HG02798 (cell line): Measurements from ENCODE around the gene LY6G6C.

ENCODE experiments used
- ATAC-seq: cut with Tn5 transposase; IDR thresholded peaks from one replicate; pipeline ENCODE4 v1.9.1; 2021; ENCODE audit warnings: mild to moderate bottlenecking; ENCODE audit not compliant: unreplicated experiment, poor library complexity

The LY6G6C gene

GRCh38 chr6:31727717-31728671 is 6.4 kb upstream of the LY6G6C start:
- ATAC-seq, result no peak

DNA sequence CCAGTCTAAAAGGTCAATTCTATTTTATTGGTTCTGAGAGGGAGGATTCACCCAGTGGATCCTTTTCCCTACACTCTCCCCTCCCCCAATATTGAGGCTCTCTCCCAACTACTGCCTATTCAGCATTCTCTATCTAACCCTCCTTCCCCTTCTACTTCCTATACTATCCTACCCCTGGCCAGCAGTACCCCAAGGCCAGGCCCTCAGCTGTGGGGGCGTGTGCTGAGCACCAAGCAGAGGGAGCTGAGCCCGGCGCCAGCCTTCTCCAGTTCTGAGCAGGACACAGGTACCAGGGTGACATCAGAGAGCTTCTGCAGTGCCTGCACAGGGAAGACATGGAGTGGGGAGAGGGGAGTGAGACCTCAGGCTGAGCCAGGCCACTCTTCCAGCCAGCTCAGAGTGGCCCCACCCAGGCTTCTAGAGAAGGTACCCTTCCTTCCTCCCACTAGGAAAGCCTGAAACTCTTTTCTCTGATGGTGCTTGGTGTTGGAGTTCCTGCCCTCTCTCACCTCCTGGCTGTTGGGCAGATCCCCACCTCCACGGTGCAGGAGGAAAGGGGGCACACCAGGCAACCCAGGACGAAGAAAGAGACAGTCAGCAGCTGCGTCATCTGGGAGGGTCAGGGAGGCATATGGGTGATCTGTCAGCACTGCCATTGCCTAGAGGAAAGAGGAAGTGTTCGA is 5.6 kb upstream of the LY6G6C start:
- ATAC-seq, result no peak

- ATAC-seq, result no peak
Measured at GRCh38 chr6:31725502-31726350, 4.2 kb upstream of the LY6G6C start.

DNA sequence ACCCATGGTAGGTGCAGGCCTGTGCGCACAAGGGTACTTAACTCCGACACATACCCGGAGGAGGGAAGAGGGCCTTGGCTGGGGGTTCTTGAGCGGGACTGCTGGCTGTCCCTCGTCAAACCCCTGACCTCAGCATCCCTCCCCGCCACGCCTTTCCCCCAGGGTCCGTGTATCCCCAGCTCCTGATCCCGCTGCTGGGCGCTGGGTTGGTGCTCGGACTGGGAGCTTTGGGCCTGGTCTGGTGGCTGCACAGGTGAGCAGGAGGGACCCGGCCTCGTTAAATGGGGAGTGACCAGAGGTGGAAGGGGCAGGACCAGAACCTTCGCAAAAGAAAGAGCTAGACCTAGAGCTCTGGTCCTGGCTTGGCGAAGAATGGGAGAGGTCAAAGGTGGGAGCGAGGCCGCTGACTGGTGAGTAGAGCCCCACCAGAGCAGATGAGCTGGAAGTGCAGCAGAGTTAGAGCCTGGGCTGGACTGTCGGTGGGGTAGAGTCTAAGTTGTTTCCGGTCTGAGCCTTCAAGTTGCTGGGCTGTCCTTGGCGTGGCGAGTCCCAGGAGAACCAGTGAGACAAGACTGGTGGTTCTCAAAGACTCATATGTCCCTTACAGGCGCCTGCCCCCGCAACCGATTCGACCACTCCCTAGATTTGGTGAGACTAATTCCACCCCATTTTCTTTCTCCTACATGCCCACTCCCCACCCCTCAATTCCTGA is 2.6 kb upstream of the LY6G6C start:
- no peak for ATAC-seq

DNA sequence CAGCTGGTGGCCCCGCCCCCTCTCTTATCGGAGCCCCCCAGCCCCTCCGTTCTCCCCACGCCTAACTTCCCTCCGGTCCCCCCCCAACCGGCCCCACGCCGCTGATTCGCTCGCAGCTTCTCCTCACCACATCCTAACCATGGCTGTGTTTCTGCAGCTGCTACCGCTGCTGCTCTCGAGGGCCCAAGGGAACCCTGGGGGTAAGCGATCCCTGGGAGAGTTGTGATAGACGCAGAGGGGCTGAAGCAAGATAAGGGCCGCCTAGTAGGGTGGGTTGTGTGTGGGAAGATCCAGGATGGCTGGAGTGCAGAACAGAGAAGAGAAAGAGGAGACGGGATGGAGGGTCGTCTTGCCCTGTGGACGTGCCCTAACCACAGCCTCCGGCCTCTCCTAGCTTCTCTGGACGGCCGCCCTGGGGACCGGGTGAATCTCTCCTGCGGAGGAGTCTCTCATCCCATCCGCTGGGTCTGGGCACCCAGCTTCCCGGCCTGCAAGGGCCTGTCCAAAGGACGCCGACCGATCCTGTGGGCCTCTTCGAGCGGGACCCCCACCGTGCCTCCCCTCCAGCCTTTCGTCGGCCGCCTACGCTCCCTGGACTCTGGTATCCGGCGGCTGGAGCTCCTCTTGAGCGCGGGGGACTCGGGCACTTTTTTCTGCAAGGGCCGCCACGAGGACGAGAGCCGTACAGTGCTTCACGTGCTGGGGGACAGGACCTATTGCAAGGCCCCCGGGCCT is 1.9 kb upstream of the LY6G6C start, which contains the start of gene MPIG6B:
Gene MPIG6B, plus strand, starts transcription at position 129 of the 735 bp plus-strand sequence. Its CDS starts 11 bp downstream, at position 140.
- ATAC-seq, result no peak

- ATAC-seq, result no peak
Measured at GRCh38 chr6:31722173-31722572, 627 bp upstream of the LY6G6C start.

DNA sequence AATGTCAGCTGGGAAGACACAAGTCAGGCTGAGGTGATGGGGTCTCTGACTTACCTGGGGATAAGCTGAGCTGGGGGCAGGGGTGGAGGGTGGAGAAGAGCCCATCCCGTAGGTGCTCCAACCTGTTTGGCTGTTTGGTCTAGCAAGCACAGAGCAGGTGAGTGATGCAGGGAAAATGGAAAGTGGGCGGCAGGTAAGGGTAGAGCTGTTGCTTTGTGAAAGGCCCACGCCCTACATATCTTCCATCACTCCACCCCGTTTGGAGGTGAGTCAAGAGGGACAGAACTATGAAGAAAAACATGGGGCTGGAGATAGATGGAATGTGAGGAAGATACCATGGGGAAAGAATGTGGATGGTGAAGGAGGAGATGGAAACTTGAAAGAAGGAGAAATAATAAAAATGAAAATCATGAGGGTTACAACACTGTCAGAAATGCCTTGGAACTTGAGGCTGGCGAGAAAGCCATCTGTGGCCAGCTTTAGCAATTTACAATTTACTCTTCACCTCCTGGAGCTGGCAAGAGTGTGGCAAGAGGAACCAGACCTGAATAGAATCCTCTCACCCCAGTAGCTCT is 1.3 kb downstream of the LY6G6C start:
- ATAC-seq, result no peak

DNA sequence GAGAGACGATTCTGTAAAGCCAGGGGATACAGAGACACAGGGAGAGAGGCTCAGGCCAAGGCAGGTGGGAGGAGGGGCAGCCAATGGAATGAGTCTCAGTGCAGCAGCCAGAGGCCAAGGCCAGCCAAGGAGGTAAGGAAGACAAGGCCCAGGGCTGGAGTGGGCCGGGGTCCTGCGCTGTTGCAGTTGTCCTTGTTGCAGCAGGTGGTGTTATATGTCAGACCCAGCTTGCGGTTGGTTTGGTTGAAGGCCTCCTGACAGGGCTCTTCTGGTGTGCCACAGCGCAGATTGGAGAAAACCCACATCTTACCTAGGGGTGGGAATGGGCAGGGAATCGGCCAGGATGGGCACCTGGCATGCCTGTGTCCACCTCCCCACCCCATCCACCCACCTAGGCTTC is 2.5 kb downstream of the LY6G6C start:
- no peak for ATAC-seq

GRCh38 chr6:31718265-31718664 is 3.3 kb downstream of the LY6G6C start:
- ATAC-seq, result no peak

GRCh38 chr6:31717499-31718222 is 3.9 kb downstream of the LY6G6C start:
- no peak for ATAC-seq

GRCh38 chr6:31715022-31715958 is 6.3 kb downstream of the LY6G6C start, which contains the start of gene LY6G6D:
TSS of gene LY6G6D (plus strand) at chr6:31715348. CDS start at chr6:31715356, 8 bp downstream.
- ATAC-seq, result no peak

DNA sequence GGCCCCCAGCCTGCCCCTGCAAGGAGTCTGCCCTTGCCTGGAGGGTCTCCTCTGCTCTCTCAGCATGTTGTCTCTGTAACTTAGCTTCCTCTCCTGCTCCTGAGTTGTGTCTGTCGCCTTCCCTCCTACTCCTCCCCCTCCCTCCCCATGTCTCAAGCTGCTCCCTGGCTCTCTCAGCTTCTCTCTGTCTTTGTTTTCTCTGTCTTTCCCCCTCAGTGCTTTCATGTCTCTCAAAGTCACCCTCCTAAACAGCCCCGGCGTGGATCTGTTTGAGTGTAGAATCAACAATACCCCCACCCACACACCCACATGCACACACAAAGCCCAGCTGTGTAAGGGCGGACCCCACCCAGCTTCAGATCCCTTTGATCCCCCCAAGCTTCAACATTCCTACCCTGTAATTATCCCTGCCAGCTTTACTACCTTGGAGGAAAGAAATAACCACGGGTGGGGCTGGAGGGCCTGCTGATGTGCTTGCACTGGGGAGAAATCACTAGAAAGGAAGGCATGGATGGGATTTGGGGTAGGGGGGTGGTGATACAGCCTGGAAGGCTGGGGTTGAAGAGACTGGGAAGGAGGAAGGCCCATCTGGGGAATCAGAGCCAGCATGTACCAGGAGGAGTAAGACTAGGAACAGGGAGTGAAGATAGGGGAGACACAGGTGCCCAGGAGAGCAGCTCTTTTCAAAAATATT is 7.4 kb downstream of the LY6G6C start:
- ATAC-seq, result no peak

- ATAC-seq, result no peak
Measured at GRCh38 chr6:31713465-31713864, 8.1 kb downstream of the LY6G6C start.

- no peak for ATAC-seq
Measured at GRCh38 chr6:31712296-31712695, 9.2 kb downstream of the LY6G6C start.

DNA sequence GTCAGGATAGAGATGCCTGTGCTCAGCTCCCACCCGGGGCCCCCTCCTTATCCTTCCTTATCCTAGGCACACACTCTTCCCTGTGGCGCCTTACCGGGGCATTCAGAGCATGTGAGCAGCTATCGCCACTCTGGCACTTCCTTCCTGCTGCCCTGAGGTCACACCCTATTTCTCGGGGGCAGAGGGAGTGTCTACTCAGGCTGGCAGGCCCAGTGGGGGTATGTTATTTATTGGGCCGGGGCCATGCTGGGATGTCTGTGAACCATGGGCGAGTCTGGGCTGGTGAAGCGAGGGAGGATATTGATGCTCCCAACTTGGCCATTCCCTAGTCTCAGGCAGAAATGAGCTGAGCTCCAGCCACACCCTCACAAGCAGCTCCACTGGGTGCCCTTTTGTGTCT is 10.3 kb downstream of the LY6G6C start:
- no peak for ATAC-seq

GRCh38 chr6:31710523-31711219 is 10.9 kb downstream of the LY6G6C start:
- no peak for ATAC-seq
